GM12878 (cell line): ENCODE measurements around the gene MSI2. TPM values are rescaled to one million over a fixed set of nuclear protein-coding genes. Genes with fewer than 3 reads are reported as not detected.

Experiments used
- ATAC-seq: fragments of 200-7000 bp; cut with Tn5 transposase; 3 replicates; pipeline ENCODE4 v1.9.1; 2020; ENCODE audit warnings: mild to moderate bottlenecking, moderate library complexity
- BruUV-seq: library from RNA; stranded (reverse); fragments of 400-500 nt; replicated peaks from 2 replicates; lab custom pipeline; 2021; lab: Mats Ljungman, UMichigan
- CTCF ChIA-PET: fragments of 300-600 bp; sonication (Branson Sonifier 250); formaldehyde crosslinking; extraction: SDS; loops from one replicate; lab custom pipeline; 2021; ENCODE audit warnings: inconsistent platforms; lab: Yijun Ruan, JAX
- POLR2A ChIA-PET: fragments of 350-600 bp; formaldehyde crosslinking; extraction: SDS; loops from one replicate; lab custom pipeline; 2021; ENCODE audit warnings: inconsistent platforms; lab: Charles Lee
- RAD21 ChIA-PET: fragments of 300-600 bp; sonication (Branson Sonifier 250); formaldehyde crosslinking; loops from one replicate; lab custom pipeline; 2023; ENCODE audit warnings: antibody characterized with exemption; ENCODE audit not compliant: unreplicated experiment; lab: Charles Lee
- SMC1A ChIA-PET: fragments of 300-600 bp; sonication (Branson Sonifier 250); formaldehyde crosslinking; loops from one replicate; lab custom pipeline; 2023; ENCODE audit not compliant: unreplicated experiment, uncharacterized antibody; lab: Charles Lee
- DNase-seq: peaks from one replicate; pipeline ENCODE4 v3.0.0-alpha.2; 2011; ENCODE audit warnings: low read depth, low spot score
- FAIRE-seq: peaks from 3 replicates; lab custom pipeline; 2011; peaks lifted over from hg19 to GRCh38; lab: Jason Lieb, UNC
- H2AFZ ChIP-seq: 2 replicates; pipeline ENCODE4 v1.6.0; 2011; ENCODE audit warnings: low read depth, low read length, control low read depth; ENCODE audit not compliant: control insufficient read depth
- H3K27ac ChIP-seq: 2 replicates; pipeline ENCODE4 v1.5.1; 2011; ENCODE audit warnings: control low read depth; ENCODE audit not compliant: control insufficient read depth, insufficient read depth
- H3K27me3 ChIP-seq, 2 experiments: replicated peaks in 1 of 2; 2 replicates each; pipeline versions ENCODE4 v1.6.0 to v1.6.1; 2011; ENCODE audit warnings: low read length in 1 of 2; ENCODE audit not compliant: control insufficient read depth in 2 of 2, insufficient read depth in 2 of 2
- H3K36me3 ChIP-seq, 2 experiments: 2 replicates each; pipeline ENCODE4 v1.5.1; 2011; ENCODE audit warnings: low read length in 1 of 2; ENCODE audit not compliant: control insufficient read depth in 2 of 2, insufficient read depth in 2 of 2
- H3K4me1 ChIP-seq: 2 replicates; pipeline ENCODE4 v1.6.1; 2011; ENCODE audit warnings: mild to moderate bottlenecking, low read length, moderate library complexity, mixed read lengths; ENCODE audit not compliant: control insufficient read depth, insufficient read depth
- H3K4me2 ChIP-seq: 2 replicates; pipeline ENCODE4 v1.6.0; 2011; ENCODE audit warnings: control low read depth; ENCODE audit not compliant: control insufficient read depth, insufficient read depth
- H3K4me3 ChIP-seq: fragments of 200-600 bp; sonication (generic); 2 replicates; pipeline ENCODE4 v1.5.1; 2016
- H3K79me2 ChIP-seq: 2 replicates; pipeline ENCODE4 v1.6.0; 2011; ENCODE audit warnings: low read length; ENCODE audit not compliant: control insufficient read depth, insufficient read depth
- H3K9ac ChIP-seq: 2 replicates; pipeline ENCODE4 v1.8.0; 2011; ENCODE audit warnings: low read length, control low read depth, mixed read lengths; ENCODE audit not compliant: control insufficient read depth, insufficient read depth
- H3K9me3 ChIP-seq: replicated peaks from 3 replicates; pipeline ENCODE4 v1.5.1; 2011; ENCODE audit warnings: mild to moderate bottlenecking, low read length; ENCODE audit not compliant: control insufficient read depth, insufficient read depth
- H4K20me1 ChIP-seq: 2 replicates; pipeline ENCODE4 v1.6.0; 2011; ENCODE audit not compliant: control insufficient read depth, insufficient read depth
- ATF7 ChIP-seq: fragments of 450-650 bp; IDR thresholded peaks from 2 replicates; pipeline ENCODE4 v1.6.1; 2016; ENCODE audit warnings: low read depth, mild to moderate bottlenecking
- BCL11A ChIP-seq: IDR thresholded peaks from 2 replicates; pipeline ENCODE4 v1.6.1; 2011; ENCODE audit warnings: low read depth, low read length
- BMI1 ChIP-seq: fragments of 450-650 bp; IDR thresholded peaks from 2 replicates; pipeline ENCODE4 v1.6.1; 2016; ENCODE audit warnings: mild to moderate bottlenecking, moderate library complexity, borderline replicate concordance
- CBX3 ChIP-seq: fragments of 200-600 bp; sonication (generic); IDR thresholded peaks from 2 replicates; pipeline ENCODE4 v1.6.1; 2016; ENCODE audit warnings: low read depth, borderline replicate concordance
- MXI1 ChIP-seq: fragments of 150-350 bp; IDR thresholded peaks from 2 replicates; pipeline ENCODE4 v1.6.1; 2011; ENCODE audit warnings: low read depth, mild to moderate bottlenecking, inconsistent platforms, low read length, improper control_type of control experiment
- MYB ChIP-seq: fragments of 150-350 bp; IDR thresholded peaks from 2 replicates; pipeline ENCODE4 v1.6.1; 2014; ENCODE audit warnings: mild to moderate bottlenecking, low read depth, low read length, borderline replicate concordance
- MYC ChIP-seq: IDR thresholded peaks from 2 replicates; pipeline ENCODE4 v1.6.1; 2011; ENCODE audit warnings: mild to moderate bottlenecking, low read length, moderate library complexity, inconsistent platforms; ENCODE audit not compliant: insufficient read depth, insufficient replicate concordance, insufficient read length, severe bottlenecking
- NBN ChIP-seq: fragments of 450-650 bp; IDR thresholded peaks from 2 replicates; pipeline ENCODE4 v1.6.1; 2016
- RFX5 ChIP-seq: IDR thresholded peaks from 2 replicates; pipeline ENCODE4 v1.6.1; 2011; ENCODE audit warnings: low read depth, low read length, improper control_type of control experiment
- SRF ChIP-seq, 2 experiments: IDR thresholded peaks; 2 replicates each; pipeline ENCODE4 v1.6.1; 2011; ENCODE audit warnings: low read depth in 2 of 2, low read length in 2 of 2, mild to moderate bottlenecking in 1 of 2, moderate library complexity in 1 of 2
- WGBS: methylation state at CpG from one replicate; pipeline ENCODE4 v1.1.6; 2016; ENCODE audit warnings: low lambda C conversion rate; ENCODE audit not compliant: insufficient replicate concordance, insufficient coverage; ENCODE audit errors: missing lambda C conversion rate; 5-methylcytosine and 5-hydroxymethylcytosine counted together
- in situ Hi-C: fragments of 300-500 bp; cut with MboI; formaldehyde crosslinking; loops from 9 replicates; pipeline ENCODE4 v1.14.3; 2018; ENCODE audit warnings: mixed read lengths
- intact Hi-C: fragments of 100-400 bp; cut with micrococcal nuclease; formaldehyde crosslinking; loops from one replicate; pipeline ENCODE4 v1.14.2; 2022; ENCODE audit not compliant: unreplicated experiment
- polyA plus RNA-seq, 11 experiments: library from polyadenylated mRNA; depleted of rRNA in 4 of 11; unstranded in 6 of 11; stranded (reverse) in 5 of 11; fragments of >200 nt; fragmentation: Nextera tagmentation in 4 of 11; fragmentation: Illumina TruSeq in 1 of 11; extraction: Ambion mirVana in 4 of 11; extraction: Trizol in 1 of 11; gene quantifications; 1 replicate in 1 of 11; 2 replicates in 10 of 11; pipeline versions ENCODE4 v1.2.1 to v1.2.3, GENCODE V29; 2011 to 2016; ENCODE audit warnings: inconsistent platforms in 2 of 11, missing spikeins in 2 of 11, low read depth in 1 of 11
- total RNA-seq, 4 experiments: library from RNA; depleted of rRNA in 3 of 4; stranded (reverse); fragments of >200 nt in 3 of 4; fragmentation: Illumina TruSeq in 1 of 4; extraction: Trizol in 1 of 4; gene quantifications; 2 replicates each; pipeline versions ENCODE4 v1.2.1 to v1.2.3, GENCODE V29; 2013 to 2021
- TF ChIP-seq, protein P1 (sequence below): IDR thresholded peaks from 2 replicates; pipeline ENCODE4 v1.6.1; 2012; ENCODE audit warnings: low read depth, low read length, improper control_type of control experiment

Gene MSI2
- total and polyA plus RNA-seq, 10 of the 15 experiments (the other 5 are each of a cell fraction or from before 2014, with no cell fraction given): 6.1 to 76.1 (median 42.0) TPM

DNA sequence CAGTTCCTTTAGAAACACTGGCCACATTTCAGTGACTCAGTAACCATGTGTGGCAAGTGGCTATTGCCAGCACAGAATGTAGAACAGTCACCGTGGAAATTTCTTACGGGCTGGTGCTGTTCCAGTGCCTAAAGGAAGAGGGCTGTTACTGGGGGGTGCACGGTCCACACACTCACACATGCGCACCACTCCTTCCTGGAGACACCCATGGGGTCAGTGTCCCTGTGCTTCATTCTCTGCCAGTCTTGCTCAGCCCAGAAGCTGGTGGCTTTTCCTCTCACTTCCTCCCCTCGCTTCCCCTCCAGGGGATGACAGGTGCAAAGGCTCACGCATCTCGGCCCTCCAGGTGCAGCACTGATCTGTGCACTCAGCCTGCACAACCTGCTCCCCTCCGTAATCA is 373.1 kb downstream of the MSI2 start (continued):
- no peak for TF ChIP-seq MYB
- no peak for TF ChIP-seq MYC
- no peak for TF ChIP-seq RFX5
- TF ChIP-seq, all 136 proteins: peak for 13

DNA sequence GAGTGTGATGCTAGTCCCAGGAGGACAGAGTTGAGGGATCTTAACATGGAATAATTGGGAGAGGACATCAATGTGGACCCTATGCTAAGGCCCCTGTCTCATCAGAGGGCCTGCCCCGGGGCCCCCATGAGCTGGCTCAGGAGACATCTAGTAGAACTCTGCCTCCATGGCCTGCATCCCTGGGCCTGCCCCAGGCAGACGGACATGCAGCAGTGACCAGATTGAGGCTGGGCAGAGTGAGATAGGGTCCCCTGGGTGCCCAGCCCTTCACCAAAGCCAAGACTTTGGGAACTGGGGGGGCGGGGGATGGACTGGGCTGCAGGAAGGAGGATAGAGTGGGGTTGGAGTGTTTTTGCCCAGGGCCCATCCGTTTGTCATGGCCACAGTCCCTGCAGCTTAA is 373.6 kb downstream of the MSI2 start:
- no peak for ATAC-seq

More for the DNA sequence above, 373.6 kb downstream of the MSI2 start:
- Histone ChIP-seq H2AFZ (no peak overlapping the region), H3K4me1 (peaks cover 20% of the 10 kb centered on the region), H4K20me1 (no peaks in the 10 kb centered on the region), H3K36me3 (peaks cover 16 to 22% of the 10 kb centered on the region in 2 experiments), H3K79me2 (no peaks in the 10 kb centered on the region), H3K4me2 (0 out of 2 replicates have a peak overlapping the region, but pooled peaks have one; percentile 17), H3K27me3 (no peaks in the 10 kb centered on the region), H3K9me3 (no peaks in the 10 kb centered on the region), H3K27ac (0 out of 2 replicates have a peak overlapping the region, but pooled peaks have one; percentile 18), H3K9ac (no peak overlapping the region), H3K4me3 (no peak overlapping the region)
- ChIA-PET RAD21 (interaction anchor here (0.7 kb wide), 1 partner anchor 387 kb away, joined by 3 read pairs; no protein-coding TSS in a partner anchor), CTCF (interaction anchor here (0.6 kb wide), 2 partner anchors 77 to 188 kb away, joined by 3 read pairs; no protein-coding TSS in a partner anchor), SMC1A (interaction anchor here (1.5 kb wide), 1 partner anchor 10 kb away, joined by 3 read pairs; no protein-coding TSS in a partner anchor), POLR2A (no interaction called here)
- 97% methylated on average over 3 of the region's 4 CpGs for WGBS
- FAIRE-seq (no peak), DNase-seq (no peak)
- TF ChIP-seq BCL11A (no peak), ATF7 (no peak), CBX3 (no peak), MXI1 (no peak), SRF (IDR thresholded peaks at IDR 0.05; ENCODE audit: low read depth in 2 of 2, low read length in 2 of 2) (no peak), NBN (no peak), BMI1 (no peak)
- TF ChIP-seq, protein P1, sequence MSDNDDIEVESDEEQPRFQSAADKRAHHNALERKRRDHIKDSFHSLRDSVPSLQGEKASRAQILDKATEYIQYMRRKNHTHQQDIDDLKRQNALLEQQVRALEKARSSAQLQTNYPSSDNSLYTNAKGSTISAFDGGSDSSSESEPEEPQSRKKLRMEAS: no peak
- in situ Hi-C loops (no loop called here), intact Hi-C loops (no loop called here)
- BruUV-seq: no TSS peak
